Hepatocyte (in vitro differentiated cells): Measurements from ENCODE around the gene IL31. TPM values are rescaled to one million over a fixed set of nuclear protein-coding genes. Genes with fewer than 3 reads are reported as not detected.

ENCODE experiments used
- DNase-seq: peaks from one replicate; pipeline ENCODE4 v3.0.0-alpha.2; 2016; ENCODE audit warnings: low spot score
- H2AFZ ChIP-seq: fragments of 200-600 bp; sonication (generic); 2 replicates; pipeline ENCODE4 v1.6.0; 2016; ENCODE audit warnings: antibody characterized with exemption, mild to moderate bottlenecking
- H3K27ac ChIP-seq: fragments of 200-600 bp; sonication (generic); 2 replicates; pipeline ENCODE4 v1.5.1; 2016; ENCODE audit warnings: mild to moderate bottlenecking
- H3K27me3 ChIP-seq: fragments of 200-600 bp; sonication (generic); 2 replicates; pipeline ENCODE4 v1.6.1; 2016
- H3K36me3 ChIP-seq: fragments of 200-600 bp; sonication (generic); replicated peaks from 2 replicates; pipeline ENCODE4 v1.5.1; 2016; ENCODE audit warnings: low read depth; ENCODE audit not compliant: insufficient read depth
- H3K4me1 ChIP-seq: fragments of 200-600 bp; sonication (generic); 2 replicates; pipeline ENCODE4 v1.5.1; 2016; ENCODE audit warnings: mild to moderate bottlenecking, moderate library complexity; ENCODE audit not compliant: insufficient read depth
- H3K4me2 ChIP-seq: fragments of 200-600 bp; sonication (generic); 2 replicates; pipeline ENCODE4 v1.6.0; 2016
- H3K4me3 ChIP-seq: fragments of 200-600 bp; sonication (generic); 2 replicates; pipeline ENCODE4 v1.5.1; 2016; ENCODE audit warnings: mild to moderate bottlenecking
- H3K79me2 ChIP-seq: fragments of 200-600 bp; sonication (generic); 2 replicates; pipeline ENCODE4 v1.6.0; 2017; ENCODE audit warnings: mild to moderate bottlenecking
- H3K9me2 ChIP-seq: fragments of 200-600 bp; sonication (generic); replicated peaks from 2 replicates; pipeline ENCODE4 v1.6.0; 2017; ENCODE audit warnings: mild to moderate bottlenecking; ENCODE audit not compliant: insufficient read depth
- H3K9me3 ChIP-seq: fragments of 200-600 bp; sonication (generic); 2 replicates; pipeline ENCODE4 v1.5.1; 2016; ENCODE audit warnings: low read depth, mild to moderate bottlenecking
- H4K20me1 ChIP-seq: fragments of 200-600 bp; sonication (generic); 2 replicates; pipeline ENCODE4 v1.6.0; 2016; ENCODE audit warnings: mild to moderate bottlenecking; ENCODE audit not compliant: insufficient read depth, poor library complexity, severe bottlenecking
- EZH2 ChIP-seq: fragments of 200-600 bp; sonication (generic); IDR thresholded peaks from 2 replicates; pipeline ENCODE4 v1.6.1; 2016; ENCODE audit warnings: antibody characterized with exemption, mild to moderate bottlenecking, borderline replicate concordance
- EZH2phosphoT487 ChIP-seq: fragments of 200-600 bp; sonication (generic); IDR thresholded peaks from one replicate; pipeline ENCODE4 v1.6.1; 2018; ENCODE audit warnings: antibody characterized with exemption, mild to moderate bottlenecking, low read depth, moderate library complexity; ENCODE audit not compliant: unreplicated experiment, severe bottlenecking
- WGBS: methylation state at CpG from one replicate; pipeline ENCODE4 v1.1.6; 2016; ENCODE audit warnings: low lambda C conversion rate; ENCODE audit errors: missing lambda C conversion rate; 5-methylcytosine and 5-hydroxymethylcytosine counted together
- polyA plus RNA-seq: library from polyadenylated mRNA; unstranded; fragments of >200 nt; fragmentation: Nextera tagmentation; extraction: Ambion mirVana; gene quantifications from 2 replicates; pipeline ENCODE4 v1.2.1, GENCODE V29; 2016
- total RNA-seq: library from RNA; depleted of rRNA; stranded (reverse); fragments of >200 nt; gene quantifications from 2 replicates; pipeline ENCODE4 v1.2.3, GENCODE V29; 2014
- TF ChIP-seq, protein P1 (sequence below): fragments of 200-600 bp; sonication (generic); IDR thresholded peaks from 2 replicates; pipeline ENCODE4 v1.5.1; 2016; ENCODE audit warnings: antibody characterized with exemption, mild to moderate bottlenecking; ENCODE audit not compliant: poor library complexity

IL31 gene
- total and polyA plus RNA-seq, 2 experiments from 2014 or later: not detected

DNA sequence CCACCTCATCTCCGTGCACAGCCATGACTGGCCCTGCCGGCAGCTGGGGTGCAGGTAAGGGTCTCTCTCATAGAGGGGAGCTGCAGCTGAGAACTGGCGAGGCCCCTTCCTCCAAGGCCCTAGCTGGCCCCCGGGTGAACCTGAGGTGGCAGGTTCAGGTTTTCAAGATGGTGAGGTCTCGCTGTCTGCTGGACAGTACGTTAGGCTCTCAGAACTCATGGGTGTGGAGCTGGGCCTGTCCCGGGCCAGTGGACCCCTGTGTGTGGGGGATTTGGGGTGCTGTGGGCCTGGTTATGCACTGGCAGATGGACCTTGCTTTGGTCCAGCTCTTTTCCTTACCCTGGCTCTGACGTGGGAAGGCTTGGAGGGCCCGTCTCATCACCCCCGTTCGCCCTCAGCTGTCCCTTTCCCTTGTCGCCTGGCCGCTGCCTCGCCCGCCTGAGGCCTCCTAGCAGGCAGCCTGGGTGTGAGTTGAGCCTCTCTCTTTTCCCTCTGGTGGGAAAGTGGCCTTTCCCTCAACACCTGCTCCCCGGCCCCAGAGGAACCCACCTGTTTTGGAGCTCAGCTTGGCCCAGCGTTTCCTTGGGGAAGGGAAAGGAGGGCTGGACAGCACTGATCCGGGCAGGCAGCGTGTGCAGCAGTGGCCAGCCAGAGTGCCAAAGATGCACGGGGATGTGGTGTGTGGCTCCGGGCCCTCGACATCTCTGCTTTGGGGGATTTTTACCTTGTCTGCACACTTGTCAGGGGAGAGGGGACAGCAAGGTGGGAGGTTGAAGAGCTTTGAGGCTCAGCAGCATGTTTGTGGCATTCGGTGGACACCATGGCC is 28.3 kb downstream of the IL31 start:
- Histone ChIP-seq H3K9me2 (no peaks in the 10 kb centered on the region), H4K20me1 (no peaks in the 10 kb centered on the region), H3K36me3 (no peaks in the 10 kb centered on the region), H3K27ac (no peak overlapping the region), H3K4me1 (no peaks in the 10 kb centered on the region), H3K4me2 (no peak overlapping the region), H2AFZ (no peak overlapping the region), H3K9me3 (no peaks in the 10 kb centered on the region), H3K27me3 (no peaks in the 10 kb centered on the region), H3K4me3 (no peak overlapping the region), H3K79me2 (no peaks in the 10 kb centered on the region)
- TF ChIP-seq EZH2 (no peak), EZH2phosphoT487 (no peak)
- TF ChIP-seq, protein P1, sequence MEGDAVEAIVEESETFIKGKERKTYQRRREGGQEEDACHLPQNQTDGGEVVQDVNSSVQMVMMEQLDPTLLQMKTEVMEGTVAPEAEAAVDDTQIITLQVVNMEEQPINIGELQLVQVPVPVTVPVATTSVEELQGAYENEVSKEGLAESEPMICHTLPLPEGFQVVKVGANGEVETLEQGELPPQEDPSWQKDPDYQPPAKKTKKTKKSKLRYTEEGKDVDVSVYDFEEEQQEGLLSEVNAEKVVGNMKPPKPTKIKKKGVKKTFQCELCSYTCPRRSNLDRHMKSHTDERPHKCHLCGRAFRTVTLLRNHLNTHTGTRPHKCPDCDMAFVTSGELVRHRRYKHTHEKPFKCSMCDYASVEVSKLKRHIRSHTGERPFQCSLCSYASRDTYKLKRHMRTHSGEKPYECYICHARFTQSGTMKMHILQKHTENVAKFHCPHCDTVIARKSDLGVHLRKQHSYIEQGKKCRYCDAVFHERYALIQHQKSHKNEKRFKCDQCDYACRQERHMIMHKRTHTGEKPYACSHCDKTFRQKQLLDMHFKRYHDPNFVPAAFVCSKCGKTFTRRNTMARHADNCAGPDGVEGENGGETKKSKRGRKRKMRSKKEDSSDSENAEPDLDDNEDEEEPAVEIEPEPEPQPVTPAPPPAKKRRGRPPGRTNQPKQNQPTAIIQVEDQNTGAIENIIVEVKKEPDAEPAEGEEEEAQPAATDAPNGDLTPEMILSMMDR: no peak
- no peak for DNase-seq
- 95% methylated on average over 23 of the region's 23 CpGs for WGBS

DNA sequence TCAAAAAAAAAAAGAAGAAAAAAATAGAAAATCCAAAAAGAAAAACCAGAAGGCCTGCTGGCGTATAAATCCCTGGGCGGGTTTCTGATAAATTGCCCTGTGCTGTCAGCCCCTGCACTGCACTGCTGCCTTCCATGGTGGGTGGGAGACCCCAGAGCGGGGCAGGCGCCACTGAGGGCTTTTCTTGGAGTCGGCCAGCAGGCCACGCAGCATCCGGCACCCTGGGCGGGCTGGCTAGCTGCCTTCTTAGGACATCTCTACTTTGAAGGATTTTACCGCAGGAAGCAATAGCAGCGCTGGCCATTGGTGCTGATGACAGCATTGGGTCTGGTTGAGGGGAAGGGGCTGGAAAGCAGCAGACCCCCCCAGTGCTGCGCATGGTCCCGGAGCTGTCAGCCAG is 29.1 kb downstream of the IL31 start:
- no peak overlapping the region for H3K27ac ChIP-seq
- H3K4me2 ChIP-seq: no peak overlapping the region
- H4K20me1 ChIP-seq: no peaks in the 10 kb centered on the region
- no peak overlapping the region for H2AFZ ChIP-seq
- H3K4me1 ChIP-seq: no peaks in the 10 kb centered on the region
- 95% methylated on average over 12 of the region's 12 CpGs for WGBS
- H3K79me2 ChIP-seq: no peaks in the 10 kb centered on the region
- no peak overlapping the region for H3K4me3 ChIP-seq
- H3K27me3 ChIP-seq: no peaks in the 10 kb centered on the region
- no peaks in the 10 kb centered on the region for H3K36me3 ChIP-seq
- TF ChIP-seq, protein P1: no peak
- TF ChIP-seq EZH2: no peak
- TF ChIP-seq EZH2phosphoT487: no peak
- no peaks in the 10 kb centered on the region for H3K9me2 ChIP-seq
- no peaks in the 10 kb centered on the region for H3K9me3 ChIP-seq
- no peak for DNase-seq

DNA sequence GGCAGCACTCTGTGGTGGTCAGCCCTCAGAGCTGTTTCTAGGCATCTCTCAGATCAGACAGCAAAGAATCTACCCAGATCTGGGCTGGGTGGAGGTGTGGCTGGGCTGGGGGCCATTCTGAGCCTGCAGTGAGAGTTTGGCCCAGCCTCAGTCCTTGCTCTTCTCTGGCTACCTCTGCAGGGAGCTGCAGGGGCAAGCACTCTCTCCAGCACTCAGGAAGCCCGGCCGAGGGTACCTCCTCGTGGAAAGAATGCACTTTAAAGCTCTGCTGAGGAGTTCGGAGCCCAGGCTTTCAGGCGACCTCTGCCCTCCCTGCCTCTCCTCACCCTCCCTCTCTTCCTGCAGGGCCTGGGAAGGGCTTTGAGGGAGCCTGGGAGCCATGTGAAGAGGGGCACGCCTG is 31.2 kb downstream of the IL31 start:
- no peak for DNase-seq
- 51% methylated on average over 6 of the region's 6 CpGs for WGBS
- H3K9me2 ChIP-seq: no peaks in the 10 kb centered on the region
- no peak overlapping the region for H3K4me2 ChIP-seq
- H2AFZ ChIP-seq: no peak overlapping the region
- no peaks in the 10 kb centered on the region for H4K20me1 ChIP-seq
- TF ChIP-seq EZH2: no peak
- TF ChIP-seq EZH2phosphoT487: no peak
- TF ChIP-seq, protein P1: no peak
- no peaks in the 10 kb centered on the region for H3K79me2 ChIP-seq
- H3K9me3 ChIP-seq: no peaks in the 10 kb centered on the region
- no peaks in the 10 kb centered on the region for H3K4me1 ChIP-seq
- no peaks in the 10 kb centered on the region for H3K36me3 ChIP-seq
- H3K27ac ChIP-seq: no peak overlapping the region
- H3K4me3 ChIP-seq: no peak overlapping the region
- H3K27me3 ChIP-seq: no peaks in the 10 kb centered on the region
